22Rv1 (cell line): ENCODE results near the gene CELF4.
A peak's percentile ranks its signal among the peaks of the same experiment; 100 is the strongest.

Experiments used
- H3K27ac ChIP-seq: fragments of 450-650 bp; 2 replicates; pipeline ENCODE4 v1.5.1; 2017
- CTCF ChIP-seq: fragments of 450-650 bp; IDR thresholded peaks from 2 replicates; pipeline ENCODE4 v1.5.1; 2017; ENCODE audit warnings: mild to moderate bottlenecking
- ZFX ChIP-seq: fragments of 450-650 bp; IDR thresholded peaks from 2 replicates; pipeline ENCODE4 v1.6.1; 2017; ENCODE audit warnings: antibody characterized with exemption, borderline replicate concordance

Gene CELF4

GRCh38 chr18:37385846-37386778 is 179.5 kb downstream of the CELF4 start:
- TF ChIP-seq ZFX (no peak), CTCF (peak; percentile 78)
- no peak overlapping the region for H3K27ac ChIP-seq

- TF ChIP-seq CTCF (no peak), ZFX (no peak)
- no peak overlapping the region for H3K27ac ChIP-seq
Measured at GRCh38 chr18:37383846-37384595, 181.6 kb downstream of the CELF4 start.

DNA sequence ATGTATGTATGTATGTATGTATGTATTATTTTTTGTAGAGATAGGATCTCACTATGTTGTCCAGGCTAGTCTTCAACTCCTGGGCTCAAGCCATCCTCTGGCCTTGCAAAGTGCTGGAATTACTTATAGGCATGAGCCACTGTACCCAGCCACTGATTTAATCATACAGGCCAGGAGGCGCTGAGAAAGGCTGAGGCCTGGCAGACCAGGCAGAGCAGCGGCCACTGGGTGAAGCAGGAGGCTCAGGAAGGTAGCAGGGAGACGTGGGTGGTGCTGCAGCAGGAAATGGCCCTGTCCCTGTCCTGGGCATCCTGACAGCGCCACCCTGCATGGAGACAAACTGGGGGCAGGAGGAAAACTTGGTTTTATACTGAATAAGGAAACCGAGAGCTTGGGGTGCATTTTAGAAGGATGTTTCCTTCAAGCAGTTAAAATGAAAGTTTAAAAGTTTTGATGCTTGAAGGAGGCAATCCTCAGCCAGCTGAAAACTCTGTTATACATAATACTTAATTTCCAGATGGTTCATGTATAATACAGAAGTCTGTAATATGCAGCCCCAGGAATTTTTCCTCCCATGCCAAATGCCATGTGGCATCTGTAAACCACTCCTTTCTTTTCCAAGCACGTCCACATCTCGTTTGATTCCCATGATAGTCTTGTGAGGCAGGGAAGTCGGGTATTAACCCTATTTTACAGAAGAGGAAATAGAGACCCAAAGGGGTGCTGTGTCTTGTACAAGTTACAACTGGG is 182.4 kb downstream of the CELF4 start:
- TF ChIP-seq CTCF = no peak
- no peak for TF ChIP-seq ZFX
- no peak overlapping the region for H3K27ac ChIP-seq

GRCh38 chr18:37381554-37381953 is 184.0 kb downstream of the CELF4 start:
- TF ChIP-seq ZFX (no peak), CTCF (no peak)
- H3K27ac ChIP-seq = no peak overlapping the region

GRCh38 chr18:37380546-37381110 is 185.0 kb downstream of the CELF4 start:
- TF ChIP-seq CTCF = no peak
- no peak for TF ChIP-seq ZFX

DNA sequence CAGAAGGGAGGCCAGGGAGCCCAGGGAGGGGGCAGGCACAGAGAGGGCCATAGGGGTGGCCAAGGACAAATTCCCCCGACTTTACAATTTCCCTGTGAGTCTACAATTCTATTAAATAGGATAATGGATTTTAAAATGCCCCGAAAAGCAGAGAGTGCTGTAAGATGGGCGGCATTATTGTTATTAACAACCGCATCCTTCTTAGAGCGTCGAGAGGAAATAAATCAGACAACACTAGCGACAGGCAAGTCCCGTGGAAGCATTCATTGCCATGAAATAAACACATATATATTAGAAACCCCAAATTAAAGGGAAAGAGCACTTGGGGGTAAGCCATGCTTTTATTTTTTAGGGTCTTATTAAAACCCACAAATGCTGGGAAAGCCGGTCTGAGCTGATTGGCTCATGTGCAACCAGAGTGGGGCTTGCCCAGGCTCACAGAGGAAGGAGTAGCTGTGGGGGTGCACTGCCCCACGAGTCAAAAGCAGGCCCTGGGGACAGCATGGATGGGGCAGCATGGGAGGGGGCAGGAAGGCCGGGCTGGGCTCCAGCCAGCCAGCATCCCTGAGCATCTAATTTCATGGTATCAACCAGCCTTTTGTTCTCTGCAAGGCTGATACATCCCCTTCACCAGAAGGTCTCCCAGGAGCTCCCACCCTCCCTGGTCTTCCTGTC is 187.1 kb downstream of the CELF4 start:
- no peak overlapping the region for H3K27ac ChIP-seq
- TF ChIP-seq CTCF (no peak), ZFX (no peak)

More at GRCh38 chr18:37380546-37381110, 185.0 kb downstream of the CELF4 start:
- no peak overlapping the region for H3K27ac ChIP-seq
